IMR-90 (cell line): Measurements from ENCODE around the gene DKK2. TPM values are rescaled to one million over a fixed set of nuclear protein-coding genes. Genes with fewer than 3 reads are reported as not detected.

Experiments
- ATAC-seq: fragments of 200-7000 bp; cut with Tn5 transposase; 2 replicates; pipeline ENCODE4 v1.9.1; 2020; ENCODE audit warnings: low read depth, mild to moderate bottlenecking, moderate library complexity
- BruUV-seq: library from RNA; stranded (reverse); fragments of 400-500 nt; replicated peaks from 2 replicates; lab custom pipeline; 2021; lab: Mats Ljungman, UMichigan
- CTCF ChIA-PET: fragments of 300-600 bp; formaldehyde crosslinking; extraction: SDS; loops from one replicate; lab custom pipeline; 2021; ENCODE audit warnings: antibody characterized with exemption; lab: Yijun Ruan, JAX
- POLR2A ChIA-PET: fragments of 300-600 bp; sonication (Branson Sonifier 250); formaldehyde crosslinking; loops from one replicate; lab custom pipeline; 2022; ENCODE audit warnings: antibody characterized with exemption; ENCODE audit not compliant: unreplicated experiment; lab: Charles Lee
- DNase-seq: peaks from one replicate; pipeline ENCODE4 v3.0.0; 2013
- H2AFZ ChIP-seq: replicated peaks from 2 replicates; pipeline ENCODE3; 2013; ENCODE audit warnings: low read length, mild to moderate bottlenecking; ENCODE audit not compliant: poor library complexity
- H2AK5ac ChIP-seq: 2 replicates; pipeline ENCODE4 v1.6.1; 2013; ENCODE audit warnings: low read depth, low read length, inconsistent platforms
- H2AK9ac ChIP-seq: replicated peaks from 2 replicates; pipeline ENCODE3; 2013; ENCODE audit warnings: mild to moderate bottlenecking, low read depth, low read length, moderate library complexity; ENCODE audit not compliant: poor library complexity
- H2BK120ac ChIP-seq: 2 replicates; pipeline ENCODE4 v1.6.1; 2013; ENCODE audit warnings: low read depth, low read length, inconsistent platforms
- H2BK15ac ChIP-seq: 3 replicates; pipeline ENCODE4 v1.6.1; 2013; ENCODE audit warnings: low read depth, low read length, inconsistent platforms
- H2BK20ac ChIP-seq: 2 replicates; pipeline ENCODE4 v1.6.1; 2013; ENCODE audit warnings: low read depth, mild to moderate bottlenecking, inconsistent platforms, low read length, moderate library complexity
- H2BK5ac ChIP-seq: 2 replicates; pipeline ENCODE4 v1.6.1; 2013; ENCODE audit warnings: mild to moderate bottlenecking, low read depth, low read length, inconsistent platforms; ENCODE audit not compliant: poor library complexity, severe bottlenecking
- H3K14ac ChIP-seq: replicated peaks from 2 replicates; pipeline ENCODE4 v1.6.1; 2013; ENCODE audit warnings: low read depth, low read length, inconsistent platforms
- H3K18ac ChIP-seq: 2 replicates; pipeline ENCODE4 v1.6.1; 2013; ENCODE audit warnings: low read depth, low read length, control low read depth
- H3K23ac ChIP-seq: 2 replicates; pipeline ENCODE4 v1.6.1; 2013; ENCODE audit warnings: low read depth, low read length, inconsistent platforms
- H3K27ac ChIP-seq: 2 replicates; pipeline ENCODE4 v1.5.1; 2013; ENCODE audit warnings: mild to moderate bottlenecking, control low read depth, low read length; ENCODE audit not compliant: insufficient read depth
- H3K27me3 ChIP-seq: 2 replicates; pipeline ENCODE4 v1.6.1; 2013; ENCODE audit warnings: low read length; ENCODE audit not compliant: control insufficient read depth, insufficient read depth
- H3K36me3 ChIP-seq: 2 replicates; pipeline ENCODE4 v1.6.1; 2013; ENCODE audit warnings: low read length, mixed read lengths; ENCODE audit not compliant: control insufficient read depth, insufficient read depth
- H3K4ac ChIP-seq: 2 replicates; pipeline ENCODE4 v1.6.1; 2013; ENCODE audit warnings: low read depth, low read length, inconsistent platforms
- H3K4me1 ChIP-seq: 2 replicates; pipeline ENCODE4 v1.6.1; 2013; ENCODE audit warnings: low read length, mixed read lengths; ENCODE audit not compliant: control insufficient read depth, insufficient read depth
- H3K4me2 ChIP-seq: 2 replicates; pipeline ENCODE4 v1.6.1; 2013; ENCODE audit warnings: low read depth, mild to moderate bottlenecking, control low read depth, low read length, moderate library complexity
- H3K4me3 ChIP-seq: 2 replicates; pipeline ENCODE4 v1.5.1; 2013; ENCODE audit warnings: low read depth, mild to moderate bottlenecking, control low read depth, low read length, moderate library complexity; ENCODE audit not compliant: insufficient read depth
- H3K56ac ChIP-seq: 2 replicates; pipeline ENCODE4 v1.6.1; 2013; ENCODE audit warnings: low read length, inconsistent platforms; ENCODE audit not compliant: insufficient read depth; ENCODE audit errors: extremely low read depth
- H3K79me1 ChIP-seq, 2 experiments: 2 replicates each; pipeline ENCODE4 v1.6.1; 2013; ENCODE audit warnings: low read length in 2 of 2, inconsistent platforms in 1 of 2, low read depth in 1 of 2
- H3K9ac ChIP-seq: 2 replicates; pipeline ENCODE4 v1.6.1; 2013; ENCODE audit warnings: low read depth, low read length, control low read depth
- H3K9me1 ChIP-seq: 2 replicates; pipeline ENCODE4 v1.6.1; 2013; ENCODE audit warnings: low read length, inconsistent platforms; ENCODE audit not compliant: insufficient read depth
- H3K9me3 ChIP-seq: 2 replicates; pipeline ENCODE4 v1.6.1; 2013; ENCODE audit warnings: low read length; ENCODE audit not compliant: control insufficient read depth, insufficient read depth
- H4K20me1 ChIP-seq: 2 replicates; pipeline ENCODE4 v1.6.1; 2013; ENCODE audit warnings: low read length, inconsistent platforms; ENCODE audit not compliant: insufficient read depth
- H4K5ac ChIP-seq: 2 replicates; pipeline ENCODE4 v1.6.1; 2013; ENCODE audit warnings: mild to moderate bottlenecking, low read depth, low read length, control low read depth
- H4K8ac ChIP-seq, 2 experiments: 2 replicates each; pipeline ENCODE4 v1.6.1; 2013; ENCODE audit warnings: low read depth in 2 of 2, low read length in 2 of 2, control low read depth in 1 of 2, inconsistent platforms in 1 of 2
- H4K91ac ChIP-seq: 2 replicates; pipeline ENCODE4 v1.6.1; 2013; ENCODE audit warnings: low read depth, low read length, inconsistent platforms; ENCODE audit not compliant: insufficient read depth
- CTCF ChIP-seq: conservative IDR thresholded peaks from 2 replicates; pipeline ENCODE4 v1.5.1; 2012; ENCODE audit warnings: mild to moderate bottlenecking, low read depth, low read length, improper control_type of control experiment
- MAZ ChIP-seq: IDR thresholded peaks from 2 replicates; pipeline ENCODE4 v1.6.1; 2012; ENCODE audit warnings: low read depth, mild to moderate bottlenecking, low read length, improper control_type of control experiment, moderate library complexity, borderline replicate concordance
- WGBS, 2 experiments: methylation state at CpG; one replicate each; pipeline versions ENCODE4 v1.1.5 to v1.1.7; 2013; ENCODE audit warnings: missing lambda C conversion rate in 2 of 2; ENCODE audit not compliant: insufficient read length in 1 of 2; ENCODE audit errors: extremely low coverage in 2 of 2; 5-methylcytosine and 5-hydroxymethylcytosine counted together
- dilution Hi-C: fragments of 300-500 bp; cut with HindIII; formaldehyde crosslinking; loops from one replicate; pipeline ENCODE4 v1.14.3; 2018; ENCODE audit warnings: low sequenced_read_pairs; ENCODE audit not compliant: unreplicated experiment
- in situ Hi-C: fragments of 300-500 bp; cut with MboI; formaldehyde crosslinking; loops from 3 replicates; pipeline ENCODE4 v1.14.3; 2019; ENCODE audit warnings: low sequenced_read_pairs, inconsistent platforms, mixed read lengths
- intact Hi-C: fragments of 100-400 bp; cut with micrococcal nuclease; formaldehyde crosslinking; loops from 2 replicates; pipeline ENCODE4 v1.10.0; 2022
- polyA plus RNA-seq, 3 experiments: library from polyadenylated mRNA; depleted of rRNA; stranded (reverse); fragments of >200 nt; gene quantifications; 2 replicates each; pipeline ENCODE4 v1.2.3, GENCODE V29; 2012; ENCODE audit warnings: low replicate concordance in 1 of 3
- total RNA-seq: library from RNA; depleted of rRNA; stranded (reverse); fragments of >200 nt; gene quantifications from 2 replicates; pipeline ENCODE4 v1.2.3, GENCODE V29; 2012

DKK2 gene
- total and polyA plus RNA-seq, 2 of the 4 experiments (the other 2 are of a cell fraction), result 0.39 to 0.72 TPM

- TF ChIP-seq CTCF, result no peak
- no peak for TF ChIP-seq MAZ
- peaks cover 37% of the 10 kb centered on the region for H3K27me3 ChIP-seq
- no TSS peak for BruUV-seq
- H3K23ac ChIP-seq, result no peak overlapping the region
- POLR2A ChIA-PET, result no interaction called here
- H4K91ac ChIP-seq, result no peak overlapping the region
- peak overlapping the region; percentile 8; the same call in 1 of the 2 replicates for H3K4me3 ChIP-seq
- no peak overlapping the region for H2AK5ac ChIP-seq
- no peak overlapping the region for H3K9ac ChIP-seq
- H3K79me1 ChIP-seq, result no peaks in the 10 kb centered on the region
- H2BK20ac ChIP-seq, result no peak overlapping the region
- no peak overlapping the region for H4K5ac ChIP-seq
- H3K14ac ChIP-seq, result no peak overlapping the region
- no peak overlapping the region for H3K27ac ChIP-seq
- H2BK5ac ChIP-seq, result no peak overlapping the region
- H3K4me1 ChIP-seq, result no peaks in the 10 kb centered on the region
- H4K20me1 ChIP-seq, result no peaks in the 10 kb centered on the region
- dilution Hi-C loops (no loop called here), in situ Hi-C loops (loop anchor here (25.0 kb wide), 1 partner anchor 627 kb away; no protein-coding TSS in a partner anchor), intact Hi-C loops (loop anchor here (5.0 kb wide), 3 partner anchors 147 to 877 kb away; no protein-coding TSS in a partner anchor)
- no peak overlapping the region for H2BK120ac ChIP-seq
- H3K4ac ChIP-seq, result no peak overlapping the region
- DNase-seq, result peak; percentile 3
- no peaks in the 10 kb centered on the region for H3K9me3 ChIP-seq
- no peak overlapping the region for H4K8ac ChIP-seq
- H2BK15ac ChIP-seq, result no peak overlapping the region
- ATAC-seq, result no peak
- CTCF ChIA-PET, result interaction anchor here (1.5 kb wide), 1 partner anchor 16 kb away, joined by 3 read pairs; no protein-coding TSS in a partner anchor
- WGBS, 2 experiments, result 0% methylated on average over 1 of the region's 39 CpGs; no CpG with 5 or more reads in 1 of the 2 experiments
- H2AFZ ChIP-seq, result peak overlapping the region; percentile 26
- no peaks in the 10 kb centered on the region for H3K9me1 ChIP-seq
- H2AK9ac ChIP-seq, result no peak overlapping the region
- peak overlapping the region; percentile 62 for H3K4me2 ChIP-seq
- no peak overlapping the region for H3K56ac ChIP-seq
- no peak overlapping the region for H3K18ac ChIP-seq
- no peaks in the 10 kb centered on the region for H3K36me3 ChIP-seq
Observed at GRCh38 chr4:107034996-107035818, 906 bp downstream of the DKK2 start.
